H7 (cell line): ENCODE measurements around the gene APOA1. TPM values are rescaled to one million over a fixed set of nuclear protein-coding genes. Genes with fewer than 3 reads are reported as not detected.

Experiments used
- DNase-seq: peaks from one replicate; pipeline ENCODE4 v3.0.0; 2012
- H3K27me3 ChIP-seq: 2 replicates; pipeline ENCODE4 v1.6.0; 2011; ENCODE audit warnings: mild to moderate bottlenecking, low read length; ENCODE audit not compliant: control insufficient read depth, insufficient read depth
- H3K36me3 ChIP-seq: replicated peaks from 2 replicates; pipeline ENCODE4 v1.5.1; 2011; ENCODE audit warnings: low read length; ENCODE audit not compliant: control insufficient read depth, insufficient read depth
- H3K4me3 ChIP-seq: 2 replicates; pipeline ENCODE4 v1.5.1; 2011; ENCODE audit warnings: low read depth, mild to moderate bottlenecking, control low read depth, low read length, moderate library complexity; ENCODE audit not compliant: insufficient read depth
- total RNA-seq: library from RNA; depleted of rRNA; stranded (reverse); fragments of >200 nt; shearing (Covaris generic); gene quantifications from 2 replicates; pipeline ENCODE4 v1.2.3, GENCODE V29; 2014

APOA1 gene
- total RNA-seq, 1 experiment from 2014 or later: 12.8 TPM

DNA sequence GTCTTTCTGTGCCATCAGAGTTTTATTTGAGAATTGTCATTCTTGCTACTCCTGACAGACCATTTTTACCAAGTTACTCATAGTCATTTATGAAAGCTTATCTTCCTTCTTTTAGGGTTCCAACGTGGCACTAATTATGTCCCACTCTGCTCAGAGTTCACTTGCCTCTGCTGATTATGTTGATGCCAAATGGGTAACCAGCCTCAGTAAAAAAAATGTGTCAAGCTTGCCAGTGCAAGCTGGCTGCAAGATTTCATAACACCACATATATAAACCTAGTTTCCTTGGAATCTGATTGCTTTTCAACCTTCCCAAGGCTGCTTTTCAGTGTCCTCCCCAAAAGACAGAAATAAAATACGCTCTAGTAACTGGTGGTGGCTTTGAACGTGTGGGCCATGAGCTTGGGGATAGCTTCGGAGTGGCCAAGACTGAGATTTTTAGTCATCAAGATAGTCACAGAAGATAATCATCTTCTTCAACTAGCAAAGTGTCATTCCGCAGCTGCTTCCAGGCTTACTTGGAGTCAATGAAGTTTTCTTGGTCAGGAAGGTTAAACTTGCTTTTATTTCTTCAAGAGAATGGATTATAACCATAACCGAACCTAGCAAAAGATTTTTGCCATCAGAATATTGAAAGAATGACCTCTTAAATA is 29.5 kb upstream of the APOA1 start:
- Histone ChIP-seq H3K4me3 (no peak overlapping the region), H3K36me3 (peaks cover 18% of the 10 kb centered on the region), H3K27me3 (no peaks in the 10 kb centered on the region)
- DNase-seq: no peak

GRCh38 chr11:116865696-116866095 is 28.3 kb upstream of the APOA1 start:
- no peak for DNase-seq
- no peaks in the 10 kb centered on the region for H3K27me3 ChIP-seq
- H3K36me3 ChIP-seq: peaks cover 21% of the 10 kb centered on the region
- no peak overlapping the region for H3K4me3 ChIP-seq

- H3K36me3 ChIP-seq: peaks cover 16% of the 10 kb centered on the region
- H3K27me3 ChIP-seq: no peaks in the 10 kb centered on the region
- DNase-seq: no peak
- no peak overlapping the region for H3K4me3 ChIP-seq
These were observed 27.1 kb upstream of the APOA1 start for GRCh38 chr11:116864531-116864930.

- H3K27me3 ChIP-seq: no peaks in the 10 kb centered on the region
- H3K4me3 ChIP-seq: no peak overlapping the region
- no peak for DNase-seq
- H3K36me3 ChIP-seq: peaks cover 22% of the 10 kb centered on the region
These were observed 25.5 kb upstream of the APOA1 start for GRCh38 chr11:116862951-116863350.

GRCh38 chr11:116862185-116862584 is 24.8 kb upstream of the APOA1 start:
- Histone ChIP-seq H3K4me3 (no peak overlapping the region), H3K36me3 (peaks cover 22% of the 10 kb centered on the region), H3K27me3 (no peaks in the 10 kb centered on the region)
- no peak for DNase-seq

DNA sequence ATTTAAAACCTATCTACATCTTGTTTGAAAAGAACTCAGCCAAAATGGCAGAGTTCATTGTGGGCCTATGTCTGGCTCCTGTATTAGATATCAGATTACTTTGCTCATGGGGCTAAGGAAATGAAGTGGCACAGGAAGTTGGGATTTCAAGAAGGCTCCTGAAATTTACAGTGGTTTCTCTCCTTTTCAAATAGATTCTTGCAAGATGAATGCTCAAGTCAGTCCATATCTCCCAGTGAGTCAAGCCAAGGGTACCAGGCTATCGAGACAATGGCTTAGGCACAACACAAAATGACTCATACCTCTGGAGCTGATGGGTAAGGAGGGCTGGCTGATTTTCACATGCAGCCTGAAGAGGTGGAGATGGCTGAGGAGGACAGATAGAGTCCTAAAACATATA is 24.1 kb upstream of the APOA1 start:
- DNase-seq: no peak
- no peak overlapping the region for H3K4me3 ChIP-seq
- H3K36me3 ChIP-seq: peaks cover 21% of the 10 kb centered on the region
- H3K27me3 ChIP-seq: no peaks in the 10 kb centered on the region

- Histone ChIP-seq H3K27me3 (no peaks in the 10 kb centered on the region), H3K36me3 (peaks cover 20% of the 10 kb centered on the region), H3K4me3 (no peak overlapping the region)
- no peak for DNase-seq
These were observed 22.9 kb upstream of the APOA1 start for GRCh38 chr11:116860303-116860702.

GRCh38 chr11:116859175-116859574 is 21.8 kb upstream of the APOA1 start:
- DNase-seq: no peak
- Histone ChIP-seq H3K4me3 (no peak overlapping the region), H3K27me3 (no peaks in the 10 kb centered on the region), H3K36me3 (peaks cover 20% of the 10 kb centered on the region)

GRCh38 chr11:116857936-116858335 is 20.5 kb upstream of the APOA1 start:
- DNase-seq: no peak
- H3K36me3 ChIP-seq: peaks cover 19% of the 10 kb centered on the region

GRCh38 chr11:116857316-116857715 is 19.9 kb upstream of the APOA1 start:
- peaks cover 21% of the 10 kb centered on the region for H3K36me3 ChIP-seq
- no peak for DNase-seq

More at GRCh38 chr11:116857936-116858335, 20.5 kb upstream of the APOA1 start:
- no peak overlapping the region for H3K4me3 ChIP-seq
- H3K27me3 ChIP-seq: no peaks in the 10 kb centered on the region

GRCh38 chr11:116856423-116856822 is 19.0 kb upstream of the APOA1 start:
- no peak overlapping the region for H3K4me3 ChIP-seq
- peaks cover 16% of the 10 kb centered on the region for H3K36me3 ChIP-seq
- no peak for DNase-seq
- no peaks in the 10 kb centered on the region for H3K27me3 ChIP-seq

More at GRCh38 chr11:116857316-116857715, 19.9 kb upstream of the APOA1 start:
- H3K27me3 ChIP-seq: no peaks in the 10 kb centered on the region
- no peak overlapping the region for H3K4me3 ChIP-seq

DNA sequence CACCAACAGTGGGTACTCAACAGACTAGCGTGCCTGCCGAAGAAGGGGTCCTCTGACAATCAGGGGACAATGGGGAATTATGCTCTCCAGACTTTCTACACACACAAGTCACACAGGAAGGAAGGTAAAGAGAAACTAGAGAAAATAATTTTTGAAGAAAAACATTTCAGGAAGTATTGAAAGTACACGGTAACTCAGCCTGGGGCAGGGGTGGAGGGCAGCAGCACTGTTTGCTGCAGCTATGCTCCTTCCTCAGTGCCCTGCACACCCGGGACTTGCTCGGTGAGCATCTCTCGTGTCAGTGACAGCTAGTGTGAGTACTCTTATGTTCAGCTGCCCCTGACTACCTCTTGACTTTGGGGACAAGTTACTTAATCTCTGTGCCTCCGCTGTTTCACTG is 18.0 kb upstream of the APOA1 start:
- DNase-seq: no peak
- Histone ChIP-seq H3K36me3 (peaks cover 14% of the 10 kb centered on the region), H3K27me3 (no peaks in the 10 kb centered on the region), H3K4me3 (no peak overlapping the region)

- Histone ChIP-seq H3K36me3 (peaks cover 10% of the 10 kb centered on the region), H3K27me3 (no peaks in the 10 kb centered on the region), H3K4me3 (no peak overlapping the region)
- DNase-seq: no peak
These were observed 16.1 kb upstream of the APOA1 start for GRCh38 chr11:116853461-116854073.

DNA sequence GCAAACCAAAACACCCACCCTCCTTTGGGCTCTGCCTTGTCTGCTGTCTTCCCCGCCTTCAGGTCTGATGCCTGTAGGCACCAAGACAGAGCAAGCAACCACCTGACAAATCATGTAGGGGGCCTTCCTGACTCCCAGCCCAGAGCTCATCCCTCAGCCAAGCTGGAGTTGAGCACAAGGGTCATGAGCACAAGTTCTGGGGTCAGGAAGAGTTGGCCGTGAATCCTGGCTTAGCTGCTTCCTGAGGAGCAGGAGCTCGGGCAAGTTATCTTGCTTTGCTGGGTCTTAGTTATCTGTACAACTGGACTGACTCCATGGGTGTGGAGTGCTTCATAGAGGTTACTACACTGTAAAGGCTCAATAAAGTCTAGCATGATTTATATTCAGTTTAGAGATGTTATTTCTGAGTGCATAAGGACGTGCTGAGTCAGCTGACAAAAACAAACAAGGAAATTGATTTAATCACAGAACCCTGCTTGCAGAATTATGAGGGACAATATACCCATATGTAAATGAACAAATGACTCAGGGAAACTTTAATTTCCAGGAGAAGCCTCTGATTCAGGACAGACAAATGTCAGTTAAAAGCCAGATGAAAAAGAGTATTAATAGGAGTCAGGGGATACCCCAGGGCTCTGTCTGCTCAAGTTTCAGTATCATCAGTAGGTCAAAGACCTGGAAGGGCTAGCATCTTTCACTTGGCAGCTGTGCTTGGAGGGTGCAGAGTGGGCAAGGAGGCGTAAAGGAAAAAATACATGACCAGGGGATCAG is 15.0 kb upstream of the APOA1 start:
- DNase-seq: no peak
- H3K36me3 ChIP-seq: peaks cover 8% of the 10 kb centered on the region
- no peaks in the 10 kb centered on the region for H3K27me3 ChIP-seq
- H3K4me3 ChIP-seq: no peak overlapping the region

DNA sequence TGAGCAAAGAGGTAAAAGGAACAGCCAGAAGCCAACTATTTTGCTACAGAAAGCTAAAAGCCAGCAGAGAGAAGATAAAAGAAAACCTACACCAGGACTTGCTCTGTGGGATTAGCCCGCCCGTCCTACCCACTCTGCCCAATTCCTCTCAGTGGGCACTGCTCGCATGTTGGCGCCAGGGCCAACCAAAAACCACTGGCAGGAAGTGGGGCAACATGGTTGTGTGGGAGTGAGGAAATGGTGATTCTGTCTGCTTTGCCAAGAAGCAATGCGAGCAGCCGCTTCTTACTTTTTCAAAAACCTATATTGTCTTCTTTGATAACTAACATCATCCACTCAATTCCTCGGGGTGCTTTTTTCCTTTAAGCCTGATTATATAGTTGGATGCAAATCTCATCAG is 14.2 kb upstream of the APOA1 start:
- no peak for DNase-seq
- Histone ChIP-seq H3K36me3 (peaks cover 12% of the 10 kb centered on the region), H3K27me3 (no peaks in the 10 kb centered on the region), H3K4me3 (no peak overlapping the region)
